ENCODE data around the gene NAV3. TPM values are rescaled to one million over a fixed set of nuclear protein-coding genes. Genes with fewer than 3 reads are reported as not detected.

The NAV3 gene
- total and polyA plus RNA-seq, 10 donors, result 0.74 to 111 (median 40.4) TPM

- Histone ChIP-seq H3K36me3 (no peaks in the 10 kb centered on the region), H3K4me1 (peaks cover 0 to 11% (median 2%) of the 10 kb centered on the region in 6 donors), H3K4me3 (no peak overlapping the region), H3K27ac (no peak overlapping the region), H3K9me3 (peaks cover 0 to 8% (median 2%) of the 10 kb centered on the region in 8 donors), H3K27me3 (replicated peaks in 1 of 7) (no peaks in the 10 kb centered on the region)
- 64 to 80% (median 68%) methylated on average over 2 of the region's 2 CpGs for WGBS, 5 donors
- TF ChIP-seq POLR2AphosphoS5 (IDR thresholded peaks at IDR 0.05) (no peak), CTCF (IDR thresholded peaks at IDR 0.05 in 8 of 11, conservative IDR thresholded peaks at IDR 0.05 in 3 of 11) (no peak), POLR2A (IDR thresholded peaks at IDR 0.05) (no peak)
- no peak for DNase-seq
- intact Hi-C loops (cut with DNase I; ENCODE audit: low total_unique reads), result no loop called here
These were observed 19.4 kb downstream of the NAV3 start for GRCh38 chr12:77850129-77850528.

DNA sequence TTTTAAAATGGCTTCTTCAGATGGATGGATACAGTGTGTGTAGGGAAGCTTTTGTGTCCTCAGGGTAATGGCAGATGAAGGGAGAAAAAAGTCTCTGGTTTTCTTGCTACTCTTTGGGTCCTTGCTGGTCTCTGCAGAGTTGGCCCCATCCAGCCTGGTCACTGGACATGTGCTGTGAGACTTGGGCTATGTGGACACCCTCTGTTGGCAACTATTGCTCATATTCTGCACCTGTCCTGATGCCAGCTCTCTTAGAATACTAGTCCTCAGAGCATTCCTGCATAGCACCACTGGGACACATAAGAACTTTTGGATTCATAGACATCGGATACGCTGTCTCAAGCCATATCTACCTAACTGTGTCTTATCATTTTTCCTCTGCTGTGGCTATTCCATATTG, 20.0 kb downstream of the NAV3 start:
- DNase-seq, result no peak
- H3K4me1 ChIP-seq, result peaks cover 0 to 11% (median 2%) of the 10 kb centered on the region in 6 donors
- TF ChIP-seq POLR2A (IDR thresholded peaks at IDR 0.05), result no peak
- TF ChIP-seq POLR2AphosphoS5 (IDR thresholded peaks at IDR 0.05), result no peak
- no peak for TF ChIP-seq CTCF (IDR thresholded peaks at IDR 0.05 in 8 of 11, conservative IDR thresholded peaks at IDR 0.05 in 3 of 11)
- H3K9me3 ChIP-seq, result peaks cover 0 to 8% (median 2%) of the 10 kb centered on the region in 8 donors
- no peaks in the 10 kb centered on the region for H3K27me3 ChIP-seq (replicated peaks in 1 of 7)
- no peak overlapping the region for H3K4me3 ChIP-seq
- intact Hi-C loops (cut with DNase I; ENCODE audit: low total_unique reads), result no loop called here
- no peaks in the 10 kb centered on the region for H3K36me3 ChIP-seq
- 91 to 98% (median 95%) methylated on average over 2 of the region's 2 CpGs for WGBS, 5 donors
- H3K27ac ChIP-seq, result no peak overlapping the region

DNA sequence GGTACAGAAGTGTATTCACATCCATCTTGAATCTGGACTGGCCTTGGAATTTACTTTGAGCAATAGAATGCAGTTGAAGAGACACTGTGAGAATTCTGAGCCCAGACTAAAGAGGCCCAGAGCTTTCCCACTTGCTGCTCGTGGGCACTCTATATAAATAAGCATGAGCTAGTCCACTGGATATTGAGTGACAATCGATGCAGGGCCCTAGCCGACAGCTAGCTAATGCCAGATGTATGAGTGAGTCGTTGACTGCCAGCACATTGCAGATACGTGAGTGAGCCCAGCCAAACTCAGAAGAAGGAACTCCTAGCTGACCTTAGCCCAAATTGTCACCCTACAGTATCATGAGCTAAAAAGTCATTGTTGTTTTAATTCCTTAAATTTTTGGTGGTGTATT, 24.9 kb downstream of the NAV3 start:
- no peaks in the 10 kb centered on the region for H3K36me3 ChIP-seq
- peaks cover 0 to 12% (median under 1%) of the 10 kb centered on the region in 6 donors for H3K4me1 ChIP-seq
- peaks cover 0 to 8% (median 2%) of the 10 kb centered on the region in 8 donors for H3K9me3 ChIP-seq
- no peaks in the 10 kb centered on the region for H3K27me3 ChIP-seq (replicated peaks in 1 of 7)
- H3K4me3 ChIP-seq, result peak overlapping the region in 2 of 8 donors; percentile 3 to 28
- TF ChIP-seq POLR2A (IDR thresholded peaks at IDR 0.05) (no peak), CTCF (IDR thresholded peaks at IDR 0.05 in 8 of 11, conservative IDR thresholded peaks at IDR 0.05 in 3 of 11) (no peak), POLR2AphosphoS5 (IDR thresholded peaks at IDR 0.05) (no peak)
- 66 to 75% (median 74%) methylated on average over 5 of the region's 5 CpGs for WGBS, 5 donors
- no peak for DNase-seq
- H3K27ac ChIP-seq, result peak overlapping the region in 4 of 8 donors; percentile 7 to 41 (median 10)
- intact Hi-C loops (cut with DNase I; ENCODE audit: low total_unique reads), result no loop called here

- intact Hi-C loops (cut with DNase I; ENCODE audit: low total_unique reads), result no loop called here
- no peaks in the 10 kb centered on the region for H3K36me3 ChIP-seq
- peak overlapping the region in 3 of 8 donors; percentile 0 to 40 (median 20) for H3K27ac ChIP-seq
- no peak for TF ChIP-seq POLR2AphosphoS5 (IDR thresholded peaks at IDR 0.05)
- TF ChIP-seq POLR2A (IDR thresholded peaks at IDR 0.05), result no peak
- no peak for TF ChIP-seq CTCF (IDR thresholded peaks at IDR 0.05 in 8 of 11, conservative IDR thresholded peaks at IDR 0.05 in 3 of 11)
- no peaks in the 10 kb centered on the region for H3K9me3 ChIP-seq
- DNase-seq, result no peak
- no peak overlapping the region for H3K4me3 ChIP-seq
- H3K4me1 ChIP-seq, result peaks cover 0 to 23% (median 5%) of the 10 kb centered on the region in 6 donors
- H3K27me3 ChIP-seq (replicated peaks in 1 of 7), result no peaks in the 10 kb centered on the region
These were observed 30.6 kb downstream of the NAV3 start for GRCh38 chr12:77861317-77861716.

Data from spleen (tissue), 11 donors.